ENCODE measurements around the gene RBM39.

DNA sequence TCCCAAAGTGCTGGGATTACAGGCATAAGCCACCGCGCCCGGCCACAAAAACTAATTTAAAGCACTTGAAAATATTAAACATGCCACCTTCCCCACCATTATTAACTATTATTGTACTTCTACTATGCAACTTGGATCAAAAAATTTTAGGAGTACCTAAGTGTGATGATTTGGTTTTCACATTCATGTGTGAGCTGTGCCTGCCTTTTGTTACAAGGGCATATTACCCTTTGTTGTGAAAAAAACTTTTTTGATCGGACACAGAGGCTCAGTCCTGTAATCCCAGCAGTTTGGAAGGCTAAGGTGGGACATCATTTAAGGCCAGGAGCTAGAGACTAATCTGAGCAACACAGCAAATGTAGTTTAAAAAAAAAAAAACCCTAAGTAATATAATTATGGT lies 25.7 kb downstream of the RBM39 start:
- no peak for TF ChIP-seq LEF1 (IDR thresholded peaks at IDR 0.05; ENCODE audit: borderline replicate concordance)
- no peak for TF ChIP-seq NFRKB (IDR thresholded peaks at IDR 0.05)
- no peak for TF ChIP-seq ELF4 (IDR thresholded peaks at IDR 0.05)
- no peak for TF ChIP-seq SP1 (IDR thresholded peaks at IDR 0.05)
- no peak for TF ChIP-seq ARNT (IDR thresholded peaks at IDR 0.05)
- no peak for TF ChIP-seq FOXM1 (IDR thresholded peaks at IDR 0.05; ENCODE audit: borderline replicate concordance)
- TF ChIP-seq BHLHE40 (IDR thresholded peaks at IDR 0.05; ENCODE audit: borderline replicate concordance), result no peak
- no peak for TF ChIP-seq FOXA1 (IDR thresholded peaks at IDR 0.05)
- TF ChIP-seq ZNF384 (IDR thresholded peaks at IDR 0.05), result no peak
- TF ChIP-seq, protein P1, sequence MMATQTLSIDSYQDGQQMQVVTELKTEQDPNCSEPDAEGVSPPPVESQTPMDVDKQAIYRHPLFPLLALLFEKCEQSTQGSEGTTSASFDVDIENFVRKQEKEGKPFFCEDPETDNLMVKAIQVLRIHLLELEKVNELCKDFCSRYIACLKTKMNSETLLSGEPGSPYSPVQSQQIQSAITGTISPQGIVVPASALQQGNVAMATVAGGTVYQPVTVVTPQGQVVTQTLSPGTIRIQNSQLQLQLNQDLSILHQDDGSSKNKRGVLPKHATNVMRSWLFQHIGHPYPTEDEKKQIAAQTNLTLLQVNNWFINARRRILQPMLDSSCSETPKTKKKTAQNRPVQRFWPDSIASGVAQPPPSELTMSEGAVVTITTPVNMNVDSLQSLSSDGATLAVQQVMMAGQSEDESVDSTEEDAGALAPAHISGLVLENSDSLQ (IDR thresholded peaks at IDR 0.05), result no peak
- no peak for TF ChIP-seq SUZ12 (IDR thresholded peaks at IDR 0.05)
- no peak for TF ChIP-seq TARDBP (IDR thresholded peaks at IDR 0.05)
